K562 (cell line): Measurements from ENCODE around the gene PREP. TPM values are rescaled to one million over a fixed set of nuclear protein-coding genes. Genes with fewer than 3 reads are reported as not detected.

Experiments
- CBX2 ChIP-seq: fragments of 200-600 bp; sonication (generic); IDR thresholded peaks from one replicate; pipeline ENCODE4 v1.6.1; 2012; ENCODE audit warnings: mild to moderate bottlenecking, low read length, inconsistent platforms; ENCODE audit not compliant: insufficient read depth, poor library complexity, severe bottlenecking
- CREB3 ChIP-seq: fragments of 450-650 bp; conservative IDR thresholded peaks from 2 replicates; pipeline ENCODE4 v1.6.1; 2016; ENCODE audit warnings: missing genetic modification characterization, low read depth, mild to moderate bottlenecking, missing compliant biosample characterization, moderate library complexity
- CREB5 ChIP-seq: fragments of 250-450 bp; sonication (Bioruptor Pico); IDR thresholded peaks from 2 replicates; pipeline ENCODE4 v1.5.0; 2020; ENCODE audit warnings: mild to moderate bottlenecking
- ETV1 ChIP-seq: fragments of 450-650 bp; conservative IDR thresholded peaks from 2 replicates; pipeline ENCODE4 v1.6.1; 2016; ENCODE audit warnings: missing genetic modification characterization, control low read depth, low read depth, missing compliant biosample characterization
- HCFC1 ChIP-seq: IDR thresholded peaks from 2 replicates; pipeline ENCODE4 v1.6.1; 2012; ENCODE audit warnings: low read depth, low read length, improper control_type of control experiment
- HDAC1 ChIP-seq, 2 experiments: fragments of 450-650 bp; IDR thresholded peaks; 2 replicates each; pipeline ENCODE4 v1.6.1; 2016 to 2017; ENCODE audit warnings: inconsistent platforms in 1 of 2, mild to moderate bottlenecking in 1 of 2, moderate library complexity in 1 of 2
- MAFG ChIP-seq: fragments of 450-650 bp; conservative IDR thresholded peaks from 2 replicates; pipeline ENCODE4 v1.6.1; 2016; ENCODE audit warnings: missing genetic modification characterization, missing compliant biosample characterization
- MYBL2 ChIP-seq, 2 experiments: fragments of 450-650 bp in 1 of 2; sonication (generic) in 1 of 2; formaldehyde crosslinking in 1 of 2; IDR thresholded peaks; 2 replicates each; pipeline versions ENCODE4 v1.6.1 to v1.8.1; 2017 to 2022; ENCODE audit warnings: borderline replicate concordance in 1 of 2, inconsistent platforms in 1 of 2, low read depth in 1 of 2, mild to moderate bottlenecking in 1 of 2, missing genetic modification reagents in 1 of 2, moderate library complexity in 1 of 2
- MYNN ChIP-seq, 2 experiments: sonication (generic); formaldehyde crosslinking in 1 of 2; IDR thresholded peaks; 2 replicates each; pipeline versions ENCODE4 v1.5.0 to v1.6.1; 2016 to 2020; ENCODE audit warnings: antibody characterized with exemption in 1 of 2, missing genetic modification reagents in 1 of 2
- NONO ChIP-seq, 2 experiments: fragments of 200-400 bp in 1 of 2; fragments of 450-650 bp in 1 of 2; formaldehyde crosslinking in 1 of 2; IDR thresholded peaks; 2 replicates each; pipeline ENCODE4 v1.6.1; 2017; ENCODE audit warnings: low read depth in 2 of 2, mild to moderate bottlenecking in 2 of 2, moderate library complexity in 2 of 2, low read length in 1 of 2
- NRF1 ChIP-seq, 2 experiments: fragments of 450-650 bp; IDR thresholded peaks in 1 of 2; conservative IDR thresholded peaks in 1 of 2; 2 replicates each; pipeline ENCODE4 v1.6.1; 2014; ENCODE audit warnings: mild to moderate bottlenecking in 2 of 2
- PCBP2 ChIP-seq: fragments of 200-400 bp; formaldehyde crosslinking; IDR thresholded peaks from 2 replicates; pipeline ENCODE4 v1.6.1; 2018; ENCODE audit warnings: low read length, low read depth, mild to moderate bottlenecking, moderate library complexity; ENCODE audit not compliant: poor library complexity, severe bottlenecking
- PHTF2 ChIP-seq: fragments of 250-450 bp; sonication (Bioruptor Pico); IDR thresholded peaks from 2 replicates; pipeline ENCODE4 v1.5.0; 2021; ENCODE audit warnings: mild to moderate bottlenecking
- PTRF ChIP-seq: fragments of 450-650 bp; IDR thresholded peaks from 2 replicates; pipeline ENCODE4 v1.6.1; 2016; ENCODE audit warnings: mild to moderate bottlenecking, missing genetic modification characterization, missing compliant biosample characterization
- SRF ChIP-seq, 2 experiments: fragments of 250-450, 450-650 bp in 1 of 2; sonication (Bioruptor Pico) in 1 of 2; sonication (generic) in 1 of 2; formaldehyde crosslinking; IDR thresholded peaks; 2 replicates each; pipeline versions ENCODE4 v1.5.0 to v1.5.1; 2020 to 2022; ENCODE audit warnings: mild to moderate bottlenecking in 1 of 2, missing genetic modification reagents in 1 of 2
- SRSF9 ChIP-seq: fragments of 200-400 bp; formaldehyde crosslinking; IDR thresholded peaks from 2 replicates; pipeline ENCODE4 v1.6.1; 2017; ENCODE audit warnings: low read depth, low read length, borderline replicate concordance
- THRAP3 ChIP-seq: fragments of 450-650 bp; IDR thresholded peaks from 2 replicates; pipeline ENCODE4 v1.6.1; 2016; ENCODE audit warnings: mild to moderate bottlenecking, inconsistent platforms, borderline replicate concordance
- ZNF347 ChIP-seq: fragments of 450-650 bp; formaldehyde crosslinking; IDR thresholded peaks from 2 replicates; pipeline ENCODE4 v1.4.0; 2020; ENCODE audit warnings: low read depth, mild to moderate bottlenecking, moderate library complexity
- ZNF436 ChIP-seq: fragments of 250-450, 450-650 bp; sonication (Bioruptor Pico); formaldehyde crosslinking; IDR thresholded peaks from 2 replicates; pipeline ENCODE4 v1.7.0; 2020; ENCODE audit warnings: mild to moderate bottlenecking
- ZZZ3 ChIP-seq: fragments of 450-650 bp; IDR thresholded peaks from 2 replicates; pipeline ENCODE4 v1.6.1; 2016; ENCODE audit warnings: antibody characterized with exemption, mild to moderate bottlenecking, moderate library complexity
- polyA plus RNA-seq, 8 experiments: library from polyadenylated mRNA; depleted of rRNA in 4 of 8; stranded (reverse) in 5 of 8; unstranded in 3 of 8; fragments of >200 nt; fragmentation: Nextera tagmentation in 2 of 8; fragmentation: Illumina TruSeq in 1 of 8; extraction: Ambion mirVana in 2 of 8; extraction: Trizol in 1 of 8; gene quantifications; 2 replicates each; pipeline versions ENCODE4 v1.2.1 to v1.2.3, GENCODE V29; 2011 to 2014; ENCODE audit warnings: inconsistent platforms in 1 of 8, missing spikeins in 1 of 8
- total RNA-seq, 7 experiments: library from RNA; depleted of rRNA in 6 of 7; stranded (reverse); fragments of >200 nt in 6 of 7; fragmentation: Illumina TruSeq in 2 of 7; extraction: Trizol in 2 of 7; gene quantifications; 2 replicates each; pipeline versions ENCODE4 v1.2.1 to v1.2.3, GENCODE V29; 2011 to 2021; ENCODE audit warnings: low replicate concordance in 1 of 7
- TF ChIP-seq, protein P1 (sequence below): sonication (generic); formaldehyde crosslinking; IDR thresholded peaks from 2 replicates; pipeline ENCODE4 v1.8.0; 2022; ENCODE audit warnings: missing genetic modification reagents, mild to moderate bottlenecking, borderline replicate concordance

The PREP gene
- total and polyA plus RNA-seq, 9 of the 15 experiments (the other 6 are each of a cell fraction or from before 2014, with no cell fraction given): 14.1 to 60.8 (median 28.3) TPM

GRCh38 chr6:105402939-105403935 is at the start of gene PREP (continued):
- TF ChIP-seq PHTF2 (CRISPR knock-in tag) (no peak), MAFG (tag) (no peak), HCFC1 (no peak; the same call in 1 of the 2 replicates), NONO (IDR thresholded peaks at IDR 0.05; ENCODE audit: low read depth in 2 of 2, low read length in 1 of 2) (peak; percentile 47 to 76; a peak in 2 of 4 replicates), ZNF347 (CRISPR knock-in tag) (no peak), NRF1 (conservative IDR thresholded peaks at IDR 0.05 in 1 of 2, IDR thresholded peaks at IDR 0.05 in 1 of 2) (peak; percentile 50 to 72; a peak in 2 of 4 replicates), CREB5 (CRISPR knock-in tag) (no peak), SRF (CRISPR knock-in tag; IDR thresholded peaks at IDR 0.05) (no peak), PTRF (tag) (no peak), PCBP2 (no peak), ETV1 (tag) (peak; percentile 63), CBX2 (no peak), HDAC1 (IDR thresholded peaks at IDR 0.05) (peak in 1 of 2 experiments; percentile 56; a peak in 1 of 4 replicates), MYNN (IDR thresholded peaks at IDR 0.05) (no peak), MYNN (CRISPR knock-in tag; IDR thresholded peaks at IDR 0.05) (no peak), ZZZ3 (no peak), CREB3 (tag) (no peak), SRSF9 (no peak), THRAP3 (no peak), MYBL2 (IDR thresholded peaks at IDR 0.05; ENCODE audit: low read depth) (no peak), MYBL2 (CRISPR knock-in tag; IDR thresholded peaks at IDR 0.05; ENCODE audit: borderline replicate concordance) (no peak), ZNF436 (CRISPR knock-in tag) (no peak)
- TF ChIP-seq, protein P1, sequence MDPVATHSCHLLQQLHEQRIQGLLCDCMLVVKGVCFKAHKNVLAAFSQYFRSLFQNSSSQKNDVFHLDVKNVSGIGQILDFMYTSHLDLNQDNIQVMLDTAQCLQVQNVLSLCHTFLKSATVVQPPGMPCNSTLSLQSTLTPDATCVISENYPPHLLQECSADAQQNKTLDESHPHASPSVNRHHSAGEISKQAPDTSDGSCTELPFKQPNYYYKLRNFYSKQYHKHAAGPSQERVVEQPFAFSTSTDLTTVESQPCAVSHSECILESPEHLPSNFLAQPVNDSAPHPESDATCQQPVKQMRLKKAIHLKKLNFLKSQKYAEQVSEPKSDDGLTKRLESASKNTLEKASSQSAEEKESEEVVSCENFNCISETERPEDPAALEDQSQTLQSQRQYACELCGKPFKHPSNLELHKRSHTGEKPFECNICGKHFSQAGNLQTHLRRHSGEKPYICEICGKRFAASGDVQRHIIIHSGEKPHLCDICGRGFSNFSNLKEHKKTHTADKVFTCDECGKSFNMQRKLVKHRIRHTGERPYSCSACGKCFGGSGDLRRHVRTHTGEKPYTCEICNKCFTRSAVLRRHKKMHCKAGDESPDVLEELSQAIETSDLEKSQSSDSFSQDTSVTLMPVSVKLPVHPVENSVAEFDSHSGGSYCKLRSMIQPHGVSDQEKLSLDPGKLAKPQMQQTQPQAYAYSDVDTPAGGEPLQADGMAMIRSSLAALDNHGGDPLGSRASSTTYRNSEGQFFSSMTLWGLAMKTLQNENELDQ (CRISPR knock-in tag): no peak
